Fibroblast of skin of left biceps (primary cell): Measurements from ENCODE around the gene SLIT3.
"Not testable (repeated sequence)": the region's sequence is repeated elsewhere in the genome, so short reads cannot be mapped to it uniquely, and the experiment has no call there.

Experiments
- DNase-seq, 2 experiments: peaks; one replicate each; pipeline ENCODE4 v3.0.0-alpha.2; 2013; ENCODE audit warnings: low read depth in 2 of 2

Gene SLIT3

GRCh38 chr5:169146158-169146557, 154.8 kb downstream of the SLIT3 start:
- DNase-seq = no peak

GRCh38 chr5:169142264-169142970, 158.5 kb downstream of the SLIT3 start:
- DNase-seq = no peak

- DNase-seq = not testable (repeated sequence)
Measured at GRCh38 chr5:169140215-169140614, 160.7 kb downstream of the SLIT3 start.

GRCh38 chr5:169139480-169140050, 161.4 kb downstream of the SLIT3 start:
- no peak for DNase-seq

GRCh38 chr5:169133531-169133930, 167.4 kb downstream of the SLIT3 start:
- DNase-seq = no peak

GRCh38 chr5:169132302-169132660, 168.7 kb downstream of the SLIT3 start:
- no peak for DNase-seq

GRCh38 chr5:169131616-169132301, 169.2 kb downstream of the SLIT3 start:
- no peak for DNase-seq

- no peak for DNase-seq
Measured at GRCh38 chr5:169128679-169129078, 172.3 kb downstream of the SLIT3 start.

- DNase-seq = no peak
Measured at GRCh38 chr5:169127431-169127830, 173.5 kb downstream of the SLIT3 start.

- no peak for DNase-seq
Measured at GRCh38 chr5:169126481-169127021, 174.4 kb downstream of the SLIT3 start.

GRCh38 chr5:169125571-169125970, 175.4 kb downstream of the SLIT3 start:
- no peak for DNase-seq

- DNase-seq = no peak
Measured at GRCh38 chr5:169122951-169123350, 178.0 kb downstream of the SLIT3 start.

- DNase-seq = peak in 1 of 2 experiments; percentile 36
Measured at GRCh38 chr5:169121630-169122420, 179.1 kb downstream of the SLIT3 start.

- no peak for DNase-seq
Measured at GRCh38 chr5:169119288-169120048, 181.5 kb downstream of the SLIT3 start.

- no peak for DNase-seq
Measured at GRCh38 chr5:169116961-169117461, 183.9 kb downstream of the SLIT3 start.

- DNase-seq = no peak
Measured at GRCh38 chr5:169115461-169116124, 185.3 kb downstream of the SLIT3 start.

GRCh38 chr5:169114466-169115065, 186.4 kb downstream of the SLIT3 start:
- no peak for DNase-seq

- no peak for DNase-seq
Measured at GRCh38 chr5:169112016-169112415, 188.9 kb downstream of the SLIT3 start.

GRCh38 chr5:169106911-169107706, 193.8 kb downstream of the SLIT3 start:
- peak in 1 of 2 experiments; percentile 59 for DNase-seq
